GM19397 (cell line): Measurements from ENCODE around the gene TRPC6.
"Not testable (repeated sequence)": the region's sequence is repeated elsewhere in the genome, so short reads cannot be mapped to it uniquely, and the experiment has no call there.

Experiments used
- ATAC-seq: cut with Tn5 transposase; IDR thresholded peaks from one replicate; pipeline ENCODE4 v1.9.1; 2021; ENCODE audit warnings: mild to moderate bottlenecking, moderate library complexity; ENCODE audit not compliant: unreplicated experiment

TRPC6 gene

DNA sequence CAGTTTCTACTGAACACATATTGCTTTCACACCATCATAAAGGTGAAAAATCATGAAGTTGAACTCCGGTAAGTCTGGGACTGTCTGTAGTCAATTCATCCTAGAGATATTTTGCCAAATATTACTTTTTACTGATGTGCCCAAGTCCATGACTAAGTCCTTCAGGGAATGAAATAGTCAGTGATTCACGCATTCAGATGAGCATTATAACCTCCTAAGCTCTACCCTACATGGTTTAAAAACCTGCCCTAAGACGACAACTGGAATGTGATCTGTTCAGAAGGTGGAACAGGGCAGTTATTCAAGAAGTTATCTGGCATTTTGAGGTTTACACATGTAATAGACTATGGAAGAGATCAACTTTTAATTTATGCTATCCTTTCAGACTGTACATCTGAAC is 125.6 kb downstream of the TRPC6 start:
- no peak for ATAC-seq

DNA sequence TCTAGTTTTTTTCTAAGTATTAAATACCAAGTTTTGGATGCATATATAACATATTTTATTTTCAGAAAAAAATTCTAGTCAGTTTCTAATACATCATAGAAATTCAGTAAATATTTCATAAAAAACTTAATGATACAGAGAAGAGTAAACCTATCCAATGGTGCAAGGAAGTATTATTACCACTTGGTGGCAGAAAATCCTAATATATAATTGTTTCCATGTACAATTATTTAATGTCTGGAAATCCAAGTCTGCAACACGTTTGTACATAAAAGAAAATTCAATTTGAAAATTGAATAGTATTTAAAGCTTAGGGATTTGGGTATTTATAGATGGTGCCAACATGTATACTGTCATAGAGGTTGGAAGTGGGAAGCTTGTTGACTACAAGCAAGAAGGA is 127.0 kb downstream of the TRPC6 start:
- ATAC-seq = no peak

- ATAC-seq = no peak
Observed at GRCh38 chr11:101453682-101454081, 130.1 kb downstream of the TRPC6 start.

DNA sequence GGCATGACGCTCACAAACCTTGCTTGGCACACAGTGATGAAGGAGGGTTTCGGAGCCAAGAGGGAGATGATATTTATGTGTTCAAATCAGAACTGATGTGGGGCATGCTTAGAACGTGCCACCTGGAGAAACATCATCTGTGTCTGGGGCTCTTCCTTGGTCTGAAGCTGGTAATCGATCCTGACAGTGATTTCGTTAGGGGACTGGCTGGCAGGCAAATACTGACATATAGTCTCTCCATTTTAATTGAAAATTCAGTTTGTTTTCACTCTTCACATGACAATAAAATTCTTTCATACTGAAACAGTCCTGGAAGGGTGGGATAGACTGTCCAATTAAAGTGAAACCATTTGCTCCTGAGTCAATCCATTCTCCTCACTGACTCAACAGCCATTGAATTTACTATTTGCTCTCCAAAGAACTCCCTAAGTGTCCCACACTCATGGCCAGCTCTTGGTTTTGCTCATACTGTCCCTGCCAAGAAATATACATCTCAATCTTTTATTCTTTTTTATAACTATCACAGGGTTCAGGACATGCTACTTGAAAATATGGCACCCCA is 134.8 kb downstream of the TRPC6 start:
- ATAC-seq = no peak

DNA sequence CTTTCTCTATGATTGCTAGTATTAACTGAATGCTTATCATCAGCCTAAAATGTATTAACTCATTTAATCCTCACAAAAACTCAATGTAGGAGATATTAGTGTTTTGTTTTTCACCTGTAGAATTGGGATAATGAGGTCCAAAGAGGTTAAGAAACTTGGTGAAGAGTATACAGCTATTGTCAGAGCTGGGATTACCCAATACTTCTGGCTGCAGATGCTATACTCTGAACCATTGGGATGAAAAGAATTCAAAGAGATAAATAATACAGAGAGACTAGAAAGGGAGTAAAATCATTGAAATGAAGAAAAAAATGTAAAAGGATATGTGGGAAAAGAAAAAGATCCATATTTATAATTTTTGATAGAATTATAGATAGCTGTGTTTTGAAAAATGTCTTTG is 137.1 kb downstream of the TRPC6 start:
- ATAC-seq = no peak

GRCh38 chr11:101446238-101446637 is 137.6 kb downstream of the TRPC6 start:
- ATAC-seq = no peak

DNA sequence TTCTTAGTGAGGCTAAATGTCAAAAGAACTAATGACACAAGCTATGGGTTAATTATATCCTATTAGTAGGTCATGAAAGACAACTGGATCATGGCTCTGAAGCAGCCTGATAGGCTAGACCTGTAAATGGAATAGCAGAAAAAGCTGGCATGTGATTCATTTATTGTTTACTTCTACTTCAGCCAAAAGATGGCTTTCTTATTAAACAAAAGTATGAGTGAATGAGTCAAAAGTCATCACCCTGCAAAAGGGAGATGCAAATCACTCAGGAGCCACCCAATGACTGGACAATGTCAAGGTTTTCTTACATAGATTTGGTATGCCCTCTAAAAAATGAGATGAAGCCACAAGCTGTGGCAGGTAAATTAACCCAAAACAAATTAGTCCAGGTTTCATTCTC is 138.0 kb downstream of the TRPC6 start:
- ATAC-seq = no peak

DNA sequence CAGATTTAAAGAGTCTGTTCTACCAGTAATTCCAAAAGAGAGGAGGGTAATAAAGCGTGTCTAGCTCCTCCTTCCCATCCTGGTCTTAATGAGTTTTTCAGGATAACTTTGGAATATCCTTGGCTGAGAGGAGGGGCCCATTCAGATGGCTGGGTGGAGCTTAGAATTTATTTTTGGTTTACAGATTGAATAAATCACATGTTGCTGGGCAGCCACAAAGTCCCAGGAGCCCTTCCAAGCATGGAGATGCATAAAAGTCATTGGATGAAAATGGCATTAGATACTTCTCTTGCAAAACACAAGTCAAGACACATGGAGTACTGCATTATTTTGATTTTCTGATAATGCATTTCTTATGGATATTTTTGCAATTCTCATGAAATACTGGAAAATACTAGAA is 139.0 kb downstream of the TRPC6 start:
- no peak for ATAC-seq

GRCh38 chr11:101444164-101444563 is 139.6 kb downstream of the TRPC6 start:
- ATAC-seq = no peak

DNA sequence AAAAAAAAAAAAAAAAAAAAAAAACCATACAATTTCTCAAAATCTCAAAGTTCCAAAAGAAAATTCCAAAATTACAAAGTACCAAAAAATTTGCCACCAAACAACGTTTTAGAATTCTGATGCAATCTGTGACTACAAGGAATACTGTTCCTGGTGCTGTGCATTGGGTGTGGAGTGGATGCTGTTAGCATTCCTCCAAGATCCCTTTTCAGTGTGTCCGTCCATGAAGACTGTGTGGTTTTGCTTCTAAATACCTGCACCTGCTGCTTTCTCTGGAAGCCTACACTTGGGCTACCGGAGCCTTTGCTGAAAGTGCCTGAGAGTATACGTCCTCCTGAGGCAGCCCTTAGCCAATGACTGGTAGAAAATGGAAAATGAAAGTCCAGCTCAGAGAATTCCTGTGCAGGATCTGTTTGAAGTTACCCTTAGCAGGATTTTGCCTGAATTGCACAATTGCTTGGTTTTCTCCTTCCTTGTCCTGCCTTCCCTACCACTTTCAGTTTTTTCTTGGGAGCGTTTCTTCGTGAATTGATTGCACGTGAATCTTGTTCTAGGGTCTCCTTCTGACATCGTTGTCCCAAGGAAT is 140.8 kb downstream of the TRPC6 start:
- ATAC-seq = no peak

DNA sequence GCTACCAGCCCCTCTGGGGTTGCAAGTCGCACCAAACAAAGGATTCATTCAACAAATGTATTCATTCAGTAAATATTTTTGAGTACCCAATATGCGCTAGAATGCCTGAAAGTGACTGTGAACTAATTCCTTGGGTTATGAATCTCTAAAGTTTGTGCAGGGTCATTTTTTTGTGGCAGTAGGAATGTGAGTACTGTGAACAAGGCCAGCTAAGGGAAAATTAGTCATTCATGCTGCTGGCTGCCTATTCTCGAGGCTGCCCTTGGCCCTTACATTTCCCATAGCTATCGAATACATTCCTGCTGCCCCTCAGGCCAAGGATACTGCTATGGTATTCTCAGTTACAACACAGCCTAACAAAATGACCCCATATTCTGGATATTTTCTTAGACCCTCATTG is 141.6 kb downstream of the TRPC6 start:
- no peak for ATAC-seq

DNA sequence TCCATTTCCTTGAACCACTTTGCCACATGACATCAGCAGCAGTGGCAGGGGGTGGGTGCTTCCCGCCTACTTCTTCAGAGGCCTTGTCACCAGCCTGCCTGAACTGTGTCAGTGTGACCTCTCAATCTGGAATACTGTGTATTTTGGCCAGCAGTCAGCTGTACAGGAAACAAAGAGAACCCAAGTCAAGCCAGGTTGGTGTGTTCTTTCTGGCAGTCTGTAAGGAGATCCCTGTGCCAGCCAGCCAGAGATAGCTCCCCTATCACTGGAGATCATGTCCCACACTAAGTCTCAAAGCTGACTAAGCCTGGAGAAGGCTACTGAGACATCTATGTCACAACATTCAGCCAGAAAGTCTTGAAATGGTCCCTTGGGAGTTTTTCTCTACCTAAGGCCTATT is 142.1 kb downstream of the TRPC6 start:
- ATAC-seq = no peak

GRCh38 chr11:101439488-101439887 is 144.3 kb downstream of the TRPC6 start:
- ATAC-seq = no peak

DNA sequence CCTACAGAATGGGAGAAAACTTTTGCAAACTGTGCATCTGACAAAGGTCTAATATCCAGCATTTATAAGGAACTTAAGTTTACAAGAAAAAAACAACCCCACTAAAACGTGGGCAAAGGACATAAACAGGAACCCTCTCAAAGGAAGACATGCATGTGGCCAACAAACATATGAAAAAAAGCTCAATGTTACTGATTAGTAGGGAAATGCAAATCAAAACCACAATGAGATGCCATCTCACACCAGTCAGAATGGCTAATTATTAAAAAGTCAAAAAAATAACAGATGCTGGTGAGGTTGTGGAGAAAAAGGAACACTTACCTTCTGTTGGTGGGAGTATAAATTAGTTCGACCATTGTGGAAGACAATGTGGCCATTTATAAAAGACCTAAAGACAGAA is 145.1 kb downstream of the TRPC6 start:
- not testable (repeated sequence) for ATAC-seq

- no peak for ATAC-seq
Observed at GRCh38 chr11:101438126-101438525, 145.7 kb downstream of the TRPC6 start.

DNA sequence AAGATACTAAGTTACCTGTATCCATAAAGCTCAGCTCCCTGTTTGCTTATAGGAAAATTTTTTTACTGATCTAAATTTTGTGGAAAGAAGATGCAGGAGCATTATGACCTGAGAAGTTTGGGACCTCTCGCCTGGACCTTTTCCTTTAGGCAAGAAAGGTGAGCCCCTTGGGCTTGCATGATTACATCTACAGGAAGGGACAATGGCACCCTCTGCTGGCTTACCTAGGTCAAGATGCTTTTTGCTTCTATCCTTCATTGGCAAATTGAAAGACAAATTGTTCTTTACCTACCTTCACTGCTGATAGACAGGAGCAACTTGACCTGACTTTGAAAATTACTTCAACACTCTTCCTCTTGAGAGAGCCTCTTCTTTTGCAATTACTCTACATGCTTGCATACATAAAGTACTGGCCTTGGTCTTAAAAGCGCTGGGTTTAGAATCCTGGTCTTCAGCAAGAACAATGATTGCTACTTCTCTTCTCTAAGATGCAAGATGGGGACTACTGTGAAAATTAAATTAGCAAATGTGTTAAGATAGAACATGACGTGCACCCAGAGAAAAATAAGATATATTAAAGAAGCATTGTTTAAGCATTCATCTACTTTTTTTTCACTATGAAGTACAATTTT is 147.2 kb downstream of the TRPC6 start:
- no peak for ATAC-seq

DNA sequence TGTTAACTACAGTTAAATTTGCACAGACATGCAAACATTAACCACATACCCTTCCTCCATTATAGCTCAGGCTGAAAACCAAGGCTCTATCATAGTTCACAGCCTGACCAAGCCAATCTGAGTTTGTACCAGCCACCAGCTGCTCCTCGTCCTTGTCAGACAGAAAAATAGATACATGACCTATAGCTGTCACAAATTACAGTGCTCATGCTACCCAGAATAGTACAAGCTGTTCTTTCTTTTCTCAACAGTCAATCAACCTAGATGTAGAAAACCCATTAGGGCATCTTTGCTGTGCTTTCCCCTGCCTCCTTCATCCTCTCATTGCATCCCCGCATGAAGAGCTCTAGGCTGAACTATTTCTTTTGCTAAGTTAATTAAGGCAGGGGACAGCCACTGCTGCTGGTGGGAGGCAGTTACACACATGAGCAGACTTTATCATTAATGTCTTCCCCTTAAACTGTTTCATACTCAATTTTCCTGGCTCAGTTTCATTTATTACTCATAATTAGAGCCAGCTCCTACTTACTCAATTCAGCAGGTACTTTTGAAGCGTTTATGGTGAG is 148.3 kb downstream of the TRPC6 start:
- ATAC-seq = no peak

DNA sequence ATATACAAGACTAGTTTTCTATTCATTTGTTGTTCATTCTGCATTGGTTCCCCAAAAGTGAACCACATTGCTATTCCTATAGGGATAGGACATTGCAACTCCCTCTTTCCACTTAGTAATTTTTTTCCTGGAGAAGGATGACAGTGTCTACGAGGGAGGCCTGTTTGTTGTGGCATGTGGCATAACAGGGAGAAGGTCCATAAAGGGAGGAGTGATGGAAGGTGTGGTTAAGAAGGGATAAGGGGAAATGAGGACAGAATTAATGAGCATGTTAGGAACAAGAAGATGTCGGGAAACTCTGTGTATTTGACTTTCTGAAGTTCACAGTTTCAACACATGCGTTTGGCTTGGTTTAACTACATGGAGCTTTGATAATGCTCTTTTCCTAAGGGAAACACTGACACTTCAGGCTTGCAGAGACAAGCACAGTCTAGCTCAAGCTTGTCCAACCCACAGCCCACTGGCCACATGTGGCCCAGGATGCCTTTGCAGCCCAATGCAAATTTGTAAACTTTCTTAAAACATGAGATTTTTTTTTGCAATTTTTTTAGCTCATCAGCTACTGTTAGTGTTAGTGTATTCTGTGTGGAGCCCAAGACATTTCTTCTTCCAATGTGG is 149.7 kb downstream of the TRPC6 start:
- ATAC-seq = no peak

- no peak for ATAC-seq
Observed at GRCh38 chr11:101433151-101433550, 150.7 kb downstream of the TRPC6 start.

DNA sequence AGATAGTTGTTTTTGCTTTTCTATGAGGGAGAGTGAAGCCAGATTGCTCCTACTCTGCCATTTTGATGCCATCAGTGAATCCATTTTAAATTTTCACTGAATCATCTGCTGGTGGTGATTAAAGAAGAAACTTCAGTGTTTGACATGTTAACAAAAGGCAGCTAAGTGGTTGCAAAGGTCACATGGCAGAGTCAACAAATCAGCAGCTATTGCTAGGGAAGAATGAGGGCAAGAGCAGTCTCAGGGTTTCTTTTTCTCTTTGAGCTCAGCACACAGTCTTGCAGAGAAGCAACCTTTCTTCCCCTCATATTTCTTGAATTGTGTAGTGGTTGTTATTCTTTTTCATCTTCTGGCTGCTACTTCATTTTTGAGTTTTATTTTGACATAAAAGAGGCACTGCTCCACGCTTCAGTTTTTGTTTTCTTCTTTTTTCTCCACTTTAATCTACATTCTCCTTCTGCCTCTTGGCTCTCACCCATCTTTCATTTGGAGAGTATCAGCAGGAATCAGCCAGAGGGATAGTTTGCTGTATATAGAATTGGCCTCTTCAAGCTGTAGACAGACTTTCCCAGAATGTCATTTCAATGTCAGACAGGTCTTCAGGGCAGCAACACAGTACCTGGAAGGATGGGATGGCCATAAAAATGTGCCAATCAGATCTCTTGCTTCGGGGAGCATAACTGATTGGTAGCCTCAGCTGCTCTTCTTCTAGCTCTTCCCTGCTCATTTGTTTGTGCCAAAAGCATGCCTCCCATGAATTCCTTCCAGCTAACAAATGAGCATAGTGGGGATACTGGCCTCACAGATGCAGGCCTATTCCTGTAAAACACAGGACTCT is 153.9 kb downstream of the TRPC6 start:
- no peak for ATAC-seq

- ATAC-seq = no peak
Observed at GRCh38 chr11:101428918-101429317, 154.9 kb downstream of the TRPC6 start.
